ENCODE data around the gene IL36G.

Gene IL36G

DNA sequence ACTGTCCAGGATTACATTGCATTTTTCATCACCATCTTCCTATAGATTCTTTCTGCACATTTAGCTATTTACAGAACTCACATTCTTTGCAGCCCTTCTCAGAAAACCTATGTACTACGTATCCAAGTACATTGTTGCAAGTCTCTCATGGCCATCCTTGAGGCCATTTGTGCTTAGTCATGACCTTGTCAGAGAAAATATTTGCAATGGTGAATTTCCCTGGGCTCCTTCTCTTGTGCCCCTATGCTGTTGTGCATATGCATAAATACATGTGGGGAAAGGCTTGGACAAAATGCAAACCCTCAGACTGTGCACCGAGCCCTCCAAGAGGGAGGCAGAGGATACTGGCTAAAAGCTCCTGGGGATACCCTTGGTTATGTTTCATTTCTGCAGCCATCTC lies 47.0 kb downstream of the IL36G start:
- no peak overlapping the region for H3K27ac Mint-ChIP-seq

GRCh38 chr2:113025737-113026136 lies 47.9 kb downstream of the IL36G start:
- Mint-ChIP-seq H3K9me3 (ENCODE audit: low read depth) (no peaks in the 10 kb centered on the region), H3K4me1 (ENCODE audit: low read depth) (no peaks in the 10 kb centered on the region), H3K36me3 (no peaks in the 10 kb centered on the region), H3K27me3 (no peaks in the 10 kb centered on the region), H3K4me3 (no peak overlapping the region), H3K27ac (no peak overlapping the region)

More for the DNA sequence above, 47.0 kb downstream of the IL36G start:
- H3K36me3 Mint-ChIP-seq = no peaks in the 10 kb centered on the region
- no peaks in the 10 kb centered on the region for H3K27me3 Mint-ChIP-seq
- H3K9me3 Mint-ChIP-seq (ENCODE audit: low read depth) = no peaks in the 10 kb centered on the region
- no peak overlapping the region for H3K4me3 Mint-ChIP-seq
- no peaks in the 10 kb centered on the region for H3K4me1 Mint-ChIP-seq (ENCODE audit: low read depth)

DNA sequence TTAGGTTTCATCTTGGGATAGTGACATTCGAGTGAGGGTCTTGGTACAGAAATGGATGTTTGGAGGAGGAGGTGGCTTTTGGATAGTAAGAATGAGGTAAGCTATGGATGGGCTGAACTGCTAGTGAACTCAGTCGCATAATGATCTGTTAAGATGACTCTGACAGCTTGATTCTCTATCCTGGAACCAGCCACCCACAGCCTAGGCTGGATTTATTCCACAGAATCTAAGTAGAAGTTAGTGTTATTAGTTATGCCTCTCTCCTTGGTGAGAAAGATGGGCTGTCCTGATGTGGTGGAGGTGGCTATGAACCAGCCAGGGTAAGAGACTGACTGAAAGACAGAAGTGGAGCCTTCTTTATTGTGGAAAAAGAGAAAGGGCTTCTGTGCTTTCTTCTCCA lies 49.9 kb downstream of the IL36G start:
- Mint-ChIP-seq H3K36me3 (no peaks in the 10 kb centered on the region), H3K27me3 (no peaks in the 10 kb centered on the region), H3K27ac (no peak overlapping the region), H3K9me3 (ENCODE audit: low read depth) (no peaks in the 10 kb centered on the region), H3K4me3 (no peak overlapping the region), H3K4me1 (ENCODE audit: low read depth) (no peaks in the 10 kb centered on the region)

- Mint-ChIP-seq H3K36me3 (no peaks in the 10 kb centered on the region), H3K4me3 (no peak overlapping the region), H3K27me3 (no peaks in the 10 kb centered on the region), H3K27ac (no peak overlapping the region), H3K9me3 (ENCODE audit: low read depth) (no peaks in the 10 kb centered on the region), H3K4me1 (ENCODE audit: low read depth) (no peaks in the 10 kb centered on the region)
Measured at GRCh38 chr2:113028112-113028511, 50.3 kb downstream of the IL36G start.

DNA sequence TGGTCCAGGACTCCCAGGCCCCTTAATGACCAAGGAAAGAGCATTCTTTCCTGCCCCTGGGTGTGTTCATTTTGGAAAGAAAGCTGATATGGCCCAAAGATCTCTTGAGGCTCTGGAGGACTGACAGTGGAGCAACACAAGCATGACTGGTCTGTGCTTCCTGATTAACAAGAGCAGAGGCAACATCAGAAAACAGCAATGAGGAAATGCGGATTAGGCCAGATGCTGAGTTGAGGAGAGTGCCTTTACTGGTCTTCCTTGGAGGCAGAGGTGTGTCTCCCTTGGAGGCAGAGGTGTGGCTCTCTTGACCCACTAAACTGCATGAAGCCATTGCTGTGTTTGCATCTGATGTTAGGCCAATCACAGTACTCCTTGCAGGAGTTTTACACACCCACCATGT lies 54.9 kb downstream of the IL36G start:
- Mint-ChIP-seq H3K4me1 (ENCODE audit: low read depth) (no peaks in the 10 kb centered on the region), H3K9me3 (ENCODE audit: low read depth) (no peaks in the 10 kb centered on the region), H3K4me3 (no peak overlapping the region), H3K27ac (no peak overlapping the region), H3K27me3 (no peaks in the 10 kb centered on the region), H3K36me3 (no peaks in the 10 kb centered on the region)

DNA sequence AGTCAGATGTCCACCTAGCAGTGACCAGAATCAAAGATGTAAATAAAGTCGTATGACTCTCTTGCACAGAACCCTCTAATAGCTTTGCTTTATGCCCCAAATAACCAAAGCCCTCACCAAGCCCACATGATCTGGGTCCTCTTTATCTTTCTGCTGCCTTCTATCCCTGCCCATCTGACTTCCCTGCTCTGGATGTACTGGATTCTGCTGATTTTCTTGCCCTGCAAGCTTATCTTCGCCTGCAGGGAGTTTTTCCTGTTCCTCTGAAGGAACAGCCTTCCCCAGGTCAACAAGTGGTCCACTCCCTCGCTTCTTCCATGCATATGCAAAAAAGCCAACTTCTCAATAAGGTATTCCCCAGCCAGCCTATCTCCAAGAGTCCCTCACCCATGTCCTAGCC lies 56.2 kb downstream of the IL36G start:
- H3K27me3 Mint-ChIP-seq = no peaks in the 10 kb centered on the region
- H3K9me3 Mint-ChIP-seq (ENCODE audit: low read depth) = no peaks in the 10 kb centered on the region
- H3K4me3 Mint-ChIP-seq = no peak overlapping the region
- H3K36me3 Mint-ChIP-seq = no peaks in the 10 kb centered on the region
- no peaks in the 10 kb centered on the region for H3K4me1 Mint-ChIP-seq (ENCODE audit: low read depth)
- H3K27ac Mint-ChIP-seq = no peak overlapping the region

All from activated naive CD8-positive, alpha-beta T cell (primary cell).